Anterior cingulate cortex (tissue), 58 donors: ENCODE measurements around the gene SDK1.

Experiments
- DNase-seq, 58 donors: peaks; one replicate each; lab custom pipeline; 2025; lab: John Stamatoyannopoulos, UW

Gene SDK1

GRCh38 chr7:4191525-4191924, 890.5 kb downstream of the SDK1 start:
- DNase-seq: no peak

- no peak for DNase-seq
Observed at GRCh38 chr7:4195660-4196059, 894.6 kb downstream of the SDK1 start.

GRCh38 chr7:4196121-4196819, 895.2 kb downstream of the SDK1 start:
- DNase-seq: no peak

GRCh38 chr7:4198301-4198700, 897.2 kb downstream of the SDK1 start:
- no peak for DNase-seq

GRCh38 chr7:4200546-4201094, 899.6 kb downstream of the SDK1 start:
- DNase-seq: no peak

GRCh38 chr7:4201566-4201965, 900.5 kb downstream of the SDK1 start:
- DNase-seq: no peak

GRCh38 chr7:4202154-4202736, 901.2 kb downstream of the SDK1 start:
- no peak for DNase-seq

GRCh38 chr7:4202954-4203353, 901.9 kb downstream of the SDK1 start:
- no peak for DNase-seq

- DNase-seq: no peak
Observed at GRCh38 chr7:4203626-4204512, 902.8 kb downstream of the SDK1 start.

GRCh38 chr7:4204513-4205165, 903.6 kb downstream of the SDK1 start:
- no peak for DNase-seq

- no peak for DNase-seq
Observed at GRCh38 chr7:4205828-4206227, 904.8 kb downstream of the SDK1 start.

GRCh38 chr7:4207011-4207410, 906.0 kb downstream of the SDK1 start:
- DNase-seq: no peak

- no peak for DNase-seq
Observed at GRCh38 chr7:4208086-4208485, 907.0 kb downstream of the SDK1 start.

GRCh38 chr7:4208586-4208985, 907.5 kb downstream of the SDK1 start:
- no peak for DNase-seq

- no peak for DNase-seq
Observed at GRCh38 chr7:4209126-4209525, 908.1 kb downstream of the SDK1 start.

GRCh38 chr7:4209966-4210365, 908.9 kb downstream of the SDK1 start:
- no peak for DNase-seq

- DNase-seq: no peak
Observed at GRCh38 chr7:4210821-4211220, 909.8 kb downstream of the SDK1 start.

GRCh38 chr7:4211261-4211660, 910.2 kb downstream of the SDK1 start:
- DNase-seq: no peak

GRCh38 chr7:4212376-4212775, 911.3 kb downstream of the SDK1 start:
- DNase-seq: no peak

GRCh38 chr7:4214291-4215155, 913.5 kb downstream of the SDK1 start:
- DNase-seq: no peak
